GM19025 (cell line): ENCODE data around the gene COMMD7.

Source experiments
- ATAC-seq: cut with Tn5 transposase; IDR thresholded peaks from one replicate; pipeline ENCODE4 v1.9.1; 2021; ENCODE audit warnings: mild to moderate bottlenecking, low read depth, moderate library complexity; ENCODE audit not compliant: unreplicated experiment

The COMMD7 gene

GRCh38 chr20:32652739-32653526 is 90.3 kb downstream of the COMMD7 start:
- peak; percentile 70 for ATAC-seq
